WI38 (cell line): ENCODE measurements around the gene NEO1.

Experiments
- H3K4me3 ChIP-seq: 2 replicates; pipeline ENCODE4 v1.5.1; 2011; ENCODE audit warnings: low read depth, mild to moderate bottlenecking, control low read depth, low read length
- CTCF ChIP-seq: IDR thresholded peaks from 2 replicates; pipeline ENCODE4 v1.5.1; 2012; ENCODE audit warnings: low read depth, mild to moderate bottlenecking, control low read depth, low read length

Gene NEO1

GRCh38 chr15:73052653-73053397 is 562 bp downstream of the NEO1 start:
- no peak for TF ChIP-seq CTCF
- peak overlapping the region; percentile 74 for H3K4me3 ChIP-seq

- H3K4me3 ChIP-seq = peak overlapping the region; percentile 74
- TF ChIP-seq CTCF = no peak
Observed at GRCh38 chr15:73053398-73053723, 1.1 kb downstream of the NEO1 start.

GRCh38 chr15:73054417-73054953 is 2.2 kb downstream of the NEO1 start:
- no peak for TF ChIP-seq CTCF

GRCh38 chr15:73056460-73056859 is 4.2 kb downstream of the NEO1 start:
- no peak for TF ChIP-seq CTCF

More at GRCh38 chr15:73054417-73054953, 2.2 kb downstream of the NEO1 start:
- H3K4me3 ChIP-seq = no peak overlapping the region

GRCh38 chr15:73058437-73058836 is 6.2 kb downstream of the NEO1 start:
- TF ChIP-seq CTCF = no peak
- no peak overlapping the region for H3K4me3 ChIP-seq

More at GRCh38 chr15:73056460-73056859, 4.2 kb downstream of the NEO1 start:
- H3K4me3 ChIP-seq = no peak overlapping the region

GRCh38 chr15:73065114-73065513 is 12.9 kb downstream of the NEO1 start:
- no peak overlapping the region for H3K4me3 ChIP-seq
- TF ChIP-seq CTCF = no peak

GRCh38 chr15:73069109-73069508 is 16.8 kb downstream of the NEO1 start:
- TF ChIP-seq CTCF = no peak

More at GRCh38 chr15:73069109-73069508, 16.8 kb downstream of the NEO1 start:
- H3K4me3 ChIP-seq = no peak overlapping the region
